ENCODE data around the gene SSR1. TPM values are rescaled to one million over a fixed set of nuclear protein-coding genes. Genes with fewer than 3 reads are reported as not detected.
A peak's percentile ranks its signal among the peaks of the same experiment; 100 is the strongest.

Gene SSR1
- total RNA-seq, 4 donors from 2014 or later: 34.2 to 61.4 (median 46.0) TPM

DNA sequence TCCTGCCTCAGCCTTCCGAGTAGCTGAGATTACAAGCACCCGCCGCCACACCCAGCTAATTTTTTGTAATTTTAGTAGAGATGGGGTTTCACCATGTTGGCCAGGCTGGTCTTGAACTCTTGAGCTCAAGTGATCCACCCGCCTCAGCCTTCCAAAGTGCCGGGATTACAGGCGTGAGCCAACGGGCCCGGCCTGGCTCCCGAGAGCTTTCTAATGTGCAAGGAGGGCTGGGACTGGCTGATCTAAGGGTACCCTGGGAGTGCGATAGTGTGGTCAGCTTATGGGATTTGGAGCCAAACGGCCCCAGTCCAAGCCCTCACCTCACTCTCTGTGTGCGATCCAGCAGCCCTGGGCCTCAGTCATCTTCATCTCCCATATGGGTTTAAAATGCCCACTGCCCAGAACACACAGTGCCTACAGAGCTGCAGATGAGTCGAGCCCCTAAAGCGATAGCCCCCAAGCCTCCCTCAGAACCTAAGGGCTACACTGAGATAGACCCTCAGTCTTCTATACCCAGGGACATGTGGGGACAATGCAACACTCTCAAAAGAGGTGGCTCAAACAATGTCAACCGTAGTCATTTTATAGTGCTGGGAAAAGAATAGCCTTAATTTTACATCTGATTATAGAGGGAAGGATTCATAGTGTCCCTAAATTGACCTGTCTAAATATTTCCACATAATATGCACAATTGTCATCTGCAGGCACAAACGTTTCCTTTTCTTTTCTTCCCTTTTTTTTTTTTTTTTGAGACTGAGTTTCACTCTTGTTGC is 50.1 kb downstream of the SSR1 start:
- peaks cover 0 to 8% (median 0%) of the 10 kb centered on the region in 3 donors for H3K9me3 ChIP-seq
- H3K4me3 ChIP-seq: no peak overlapping the region
- 52 to 67% methylated on average over 2 to 5 of the region's 16 CpGs for WGBS, 2 donors (ENCODE audit: low coverage in 1 of 2)
- H3K4me1 ChIP-seq: peaks cover 0 to 18% (median 6%) of the 10 kb centered on the region in 3 donors
- no peak for ATAC-seq
- TF ChIP-seq, protein P1, sequence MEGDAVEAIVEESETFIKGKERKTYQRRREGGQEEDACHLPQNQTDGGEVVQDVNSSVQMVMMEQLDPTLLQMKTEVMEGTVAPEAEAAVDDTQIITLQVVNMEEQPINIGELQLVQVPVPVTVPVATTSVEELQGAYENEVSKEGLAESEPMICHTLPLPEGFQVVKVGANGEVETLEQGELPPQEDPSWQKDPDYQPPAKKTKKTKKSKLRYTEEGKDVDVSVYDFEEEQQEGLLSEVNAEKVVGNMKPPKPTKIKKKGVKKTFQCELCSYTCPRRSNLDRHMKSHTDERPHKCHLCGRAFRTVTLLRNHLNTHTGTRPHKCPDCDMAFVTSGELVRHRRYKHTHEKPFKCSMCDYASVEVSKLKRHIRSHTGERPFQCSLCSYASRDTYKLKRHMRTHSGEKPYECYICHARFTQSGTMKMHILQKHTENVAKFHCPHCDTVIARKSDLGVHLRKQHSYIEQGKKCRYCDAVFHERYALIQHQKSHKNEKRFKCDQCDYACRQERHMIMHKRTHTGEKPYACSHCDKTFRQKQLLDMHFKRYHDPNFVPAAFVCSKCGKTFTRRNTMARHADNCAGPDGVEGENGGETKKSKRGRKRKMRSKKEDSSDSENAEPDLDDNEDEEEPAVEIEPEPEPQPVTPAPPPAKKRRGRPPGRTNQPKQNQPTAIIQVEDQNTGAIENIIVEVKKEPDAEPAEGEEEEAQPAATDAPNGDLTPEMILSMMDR (IDR thresholded peaks at IDR 0.05): no peak
- no peak for TF ChIP-seq POLR2AphosphoS5 (IDR thresholded peaks at IDR 0.05)
- TF ChIP-seq POLR2A (IDR thresholded peaks at IDR 0.05): no peak
- no peak for TF ChIP-seq EP300 (IDR thresholded peaks at IDR 0.05)
- no peaks in the 10 kb centered on the region for H3K27me3 ChIP-seq
- H3K36me3 ChIP-seq: no peaks in the 10 kb centered on the region
- H3K27ac ChIP-seq: no peak overlapping the region

DNA sequence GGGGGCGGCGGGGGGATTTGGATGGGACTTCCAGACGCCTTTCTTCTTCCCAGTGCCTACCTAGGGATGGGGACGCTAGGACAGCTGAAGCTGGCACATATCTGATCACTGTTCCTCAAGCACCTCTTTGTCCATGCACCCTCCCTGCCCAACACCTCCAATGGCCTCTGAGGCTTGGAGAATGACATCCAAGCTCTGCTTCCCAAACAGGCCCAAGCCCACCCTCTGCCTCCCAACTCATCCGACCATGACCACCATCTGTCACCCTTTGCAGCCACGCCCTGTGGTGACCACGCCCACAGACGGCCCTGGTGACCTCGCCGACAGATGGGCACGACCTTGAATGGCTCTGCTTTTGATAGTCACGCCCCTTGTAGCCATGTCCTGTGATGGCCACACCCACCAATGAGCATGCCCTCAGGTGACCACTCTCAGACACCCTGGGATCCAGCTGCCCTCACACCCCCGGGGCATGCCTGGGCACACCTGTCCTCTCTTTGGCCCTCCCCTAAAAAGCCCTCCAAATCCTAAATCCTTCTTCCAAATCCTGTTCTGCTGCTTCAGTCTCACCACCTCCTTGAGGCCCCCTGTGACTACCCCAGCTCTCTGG is 51.0 kb downstream of the SSR1 start:
- no peaks in the 10 kb centered on the region for H3K36me3 ChIP-seq
- H3K27me3 ChIP-seq: no peaks in the 10 kb centered on the region
- TF ChIP-seq EP300 (IDR thresholded peaks at IDR 0.05) (no peak), POLR2AphosphoS5 (IDR thresholded peaks at IDR 0.05) (no peak), POLR2A (IDR thresholded peaks at IDR 0.05) (no peak)
- TF ChIP-seq, protein P1 (IDR thresholded peaks at IDR 0.05): no peak
- peak overlapping the region in 3 of 4 donors; percentile 76 to 80 (median 79) for H3K27ac ChIP-seq
- H3K4me3 ChIP-seq: peak overlapping the region; percentile 54 to 60
- WGBS, 2 donors (ENCODE audit: low coverage in 1 of 2): 18 to 39% methylated on average over 4 of the region's 13 CpGs
- H3K4me1 ChIP-seq: peaks cover 0 to 18% (median 6%) of the 10 kb centered on the region in 3 donors
- H3K9me3 ChIP-seq: peaks cover 0 to 8% (median 0%) of the 10 kb centered on the region in 3 donors
- ATAC-seq: no peak

DNA sequence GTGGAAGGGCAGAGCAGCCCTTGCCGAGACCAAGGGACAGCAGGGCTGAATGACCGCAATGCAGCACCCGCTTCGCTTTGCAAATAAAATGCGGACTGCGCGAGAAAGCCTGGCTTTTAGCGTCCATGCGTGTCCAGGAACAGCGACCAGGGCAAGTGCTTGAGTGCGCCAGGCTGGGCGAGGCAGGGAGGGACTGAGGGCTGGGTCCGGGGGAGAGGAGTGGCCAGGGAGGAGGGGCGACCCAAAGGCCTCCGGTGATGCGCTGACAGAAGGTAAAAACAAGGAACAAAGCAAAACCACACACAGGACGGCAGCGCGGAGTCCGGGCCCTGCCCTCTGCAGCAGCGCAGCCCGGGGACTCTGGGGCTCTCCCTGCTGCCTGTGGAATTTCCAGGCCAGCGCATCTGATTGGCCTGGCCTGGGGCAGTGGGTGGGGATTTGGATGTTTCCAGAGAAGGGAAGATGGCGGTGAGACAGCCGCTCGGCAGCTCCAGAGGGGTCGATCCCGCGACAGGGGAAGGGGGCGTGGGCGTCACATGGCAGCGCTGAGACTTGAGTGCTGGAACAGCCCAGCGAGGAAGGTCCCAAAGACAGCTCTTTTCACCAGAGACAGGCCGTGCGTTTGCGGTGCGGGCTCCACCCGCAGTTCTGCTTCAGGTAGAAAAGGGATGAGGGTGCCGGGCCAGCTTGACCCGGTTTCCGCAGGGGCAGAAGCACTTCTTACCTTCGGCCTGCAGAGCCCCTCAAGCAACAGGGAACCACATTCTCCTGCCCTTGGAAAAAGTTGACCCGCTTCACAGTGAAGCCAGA is 51.8 kb downstream of the SSR1 start:
- peaks cover 0 to 12% (median 0%) of the 10 kb centered on the region in 3 donors for H3K9me3 ChIP-seq
- peaks cover 0 to 18% (median 6%) of the 10 kb centered on the region in 3 donors for H3K4me1 ChIP-seq
- no peaks in the 10 kb centered on the region for H3K36me3 ChIP-seq
- H3K27ac ChIP-seq: peak overlapping the region; percentile 6 to 80 (median 78)
- H3K4me3 ChIP-seq: peak overlapping the region; percentile 54 to 60
- peak; percentile 97 for ATAC-seq
- WGBS, 2 donors (ENCODE audit: low coverage in 1 of 2): 0 to 4% methylated on average over 11 to 19 of the region's 43 CpGs
- TF ChIP-seq EP300 (IDR thresholded peaks at IDR 0.05) (no peak), POLR2A (IDR thresholded peaks at IDR 0.05) (peak; percentile 18 to 55), POLR2AphosphoS5 (IDR thresholded peaks at IDR 0.05) (peak; percentile 51)
- TF ChIP-seq, protein P1 (IDR thresholded peaks at IDR 0.05): peak in 1 of 4 experiments; percentile 6
- no peaks in the 10 kb centered on the region for H3K27me3 ChIP-seq

DNA sequence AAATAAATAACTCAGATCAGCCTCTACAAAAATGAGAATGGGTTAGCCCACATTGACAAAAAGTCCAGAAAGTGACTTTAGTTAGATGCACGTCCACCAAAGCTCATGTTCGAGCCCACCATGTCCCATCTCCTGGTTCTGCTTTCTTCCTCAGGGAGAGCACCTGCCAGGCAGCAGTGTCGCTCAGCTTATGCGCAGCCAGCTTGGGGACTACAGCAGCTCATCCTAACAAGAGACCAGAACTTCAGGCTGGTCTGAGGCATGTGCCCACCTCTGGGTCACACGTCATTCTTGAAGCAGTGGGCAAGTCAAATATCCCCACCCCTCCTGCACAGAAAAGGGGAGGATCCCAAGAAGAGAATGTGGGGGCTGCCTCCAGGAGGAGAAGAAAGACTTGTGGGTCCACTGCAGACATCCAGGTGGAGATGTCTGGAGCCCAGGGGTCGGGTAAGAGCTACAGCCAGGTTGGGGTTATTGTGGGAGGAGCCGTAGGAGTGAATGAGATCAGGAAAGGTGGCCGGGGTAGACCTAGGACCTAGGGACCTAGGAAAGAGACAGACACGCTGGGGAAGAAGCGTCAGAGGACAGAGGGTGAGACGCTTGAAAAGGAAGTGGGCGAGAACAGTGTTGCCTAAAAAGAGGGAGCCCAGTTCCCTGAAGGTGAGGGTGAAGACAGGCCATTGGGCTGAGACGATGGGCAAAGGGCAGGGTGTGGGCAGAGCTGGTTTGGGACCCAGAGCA is 52.5 kb downstream of the SSR1 start:
- peak overlapping the region; percentile 6 to 80 (median 78) for H3K27ac ChIP-seq
- TF ChIP-seq POLR2A (IDR thresholded peaks at IDR 0.05): no peak
- TF ChIP-seq, protein P1 (IDR thresholded peaks at IDR 0.05): no peak
- ATAC-seq: peak; percentile 6

More for the DNA sequence above, 52.5 kb downstream of the SSR1 start:
- H3K36me3 ChIP-seq: no peaks in the 10 kb centered on the region
- peaks cover 0 to 18% (median 6%) of the 10 kb centered on the region in 3 donors for H3K4me1 ChIP-seq
- peak overlapping the region; percentile 54 to 60 for H3K4me3 ChIP-seq
- peaks cover 0 to 11% (median 0%) of the 10 kb centered on the region in 3 donors for H3K9me3 ChIP-seq
- WGBS, 2 donors (ENCODE audit: low coverage in 1 of 2): 28 to 42% methylated on average over 4 to 8 of the region's 13 CpGs
- H3K27me3 ChIP-seq: no peaks in the 10 kb centered on the region
